K562 (cell line): ENCODE results near the gene NIPBL. TPM values are rescaled to one million over a fixed set of nuclear protein-coding genes. Genes with fewer than 3 reads are reported as not detected.

Experiments used
- ATAC-seq: fragments of 200-7000 bp; cut with Tn5 transposase; 3 replicates; pipeline ENCODE4 v1.9.1; 2020; ENCODE audit warnings: moderate library complexity
- BruUV-seq: library from RNA; stranded (reverse); fragments of 400-500 nt; replicated peaks from 2 replicates; lab custom pipeline; 2021; lab: Mats Ljungman, UMichigan
- CTCF ChIA-PET: fragments of 300-600 bp; formaldehyde crosslinking; extraction: SDS; loops from one replicate; lab custom pipeline; 2021; ENCODE audit warnings: low intra/inter-chr PET ratio; lab: Yijun Ruan, JAX
- POLR2A ChIA-PET: fragments of 300-600, 350-650 bp; sonication (Branson Sonifier 250); formaldehyde crosslinking; extraction: SDS; loops from one replicate; lab custom pipeline; 2021; ENCODE audit warnings: antibody characterized with exemption, inconsistent platforms; lab: Yijun Ruan, JAX
- DNase-seq, 4 experiments: peaks; one replicate each; pipeline versions ENCODE4 v3.0.0 to v3.0.0-alpha.2; 2011 to 2018; ENCODE audit warnings: low spot score in 3 of 4, mixed read lengths in 3 of 4; ENCODE audit errors: extremely low read depth in 1 of 4
- FAIRE-seq: peaks from 2 replicates; lab custom pipeline; 2011; peaks lifted over from hg19 to GRCh38; lab: Jason Lieb, UNC
- H2AFZ ChIP-seq: 2 replicates; pipeline ENCODE4 v1.6.0; 2011; ENCODE audit warnings: low read depth, low read length, control low read depth, inconsistent platforms
- H3K27ac ChIP-seq: fragments of 200-600 bp; 3 replicates; pipeline ENCODE4 v1.8.0; 2011; ENCODE audit warnings: low read depth, mild to moderate bottlenecking, control low read depth, inconsistent platforms, low read length, moderate library complexity, mixed read lengths; ENCODE audit errors: extremely low read depth
- H3K27me3 ChIP-seq, 2 experiments: fragments of 300-600 bp in 1 of 2; 2 replicates in 1 of 2; 3 replicates in 1 of 2; pipeline versions ENCODE4 v1.6.0 to v1.8.0; 2011; ENCODE audit warnings: inconsistent platforms in 2 of 2, low read length in 2 of 2, mild to moderate bottlenecking in 1 of 2, mixed read lengths in 1 of 2, moderate library complexity in 1 of 2; ENCODE audit not compliant: control insufficient read depth in 2 of 2, insufficient read depth in 2 of 2
- H3K36me3 ChIP-seq: fragments of 300-600 bp; 3 replicates; pipeline ENCODE4 v1.8.0; 2011; ENCODE audit warnings: mild to moderate bottlenecking, low read length, inconsistent platforms; ENCODE audit not compliant: control insufficient read depth, insufficient read depth
- H3K4me1 ChIP-seq, 2 experiments: fragments of 200-600 bp in 1 of 2; replicated peaks in 1 of 2; 2 replicates in 1 of 2; 3 replicates in 1 of 2; pipeline versions ENCODE4 v1.5.1 to v1.8.0; 2011; ENCODE audit warnings: inconsistent platforms in 2 of 2, low read length in 2 of 2, mild to moderate bottlenecking in 1 of 2, mixed read lengths in 1 of 2, moderate library complexity in 1 of 2; ENCODE audit not compliant: control insufficient read depth in 2 of 2, insufficient read depth in 2 of 2
- H3K4me2 ChIP-seq: 2 replicates; pipeline ENCODE4 v1.6.1; 2011; ENCODE audit warnings: low read length, control low read depth, inconsistent platforms, mixed read lengths; ENCODE audit not compliant: insufficient read depth
- H3K4me3 ChIP-seq: fragments of 200-600 bp; sonication (generic), shearing (Covaris generic); 2 replicates; pipeline ENCODE4 v1.5.1; 2016; ENCODE audit warnings: control low read depth, inconsistent platforms
- H3K79me2 ChIP-seq: fragments of 200-600 bp; 3 replicates; pipeline ENCODE4 v1.8.0; 2011; ENCODE audit warnings: low read length, inconsistent platforms; ENCODE audit not compliant: control insufficient read depth, insufficient read depth
- H3K9ac ChIP-seq, 2 experiments: 2 replicates each; pipeline versions ENCODE4 v1.6.0 to v1.6.1; 2011; ENCODE audit warnings: low read depth in 2 of 2, low read length in 2 of 2, control low read depth in 1 of 2, inconsistent platforms in 1 of 2, mild to moderate bottlenecking in 1 of 2, mixed read lengths in 1 of 2; ENCODE audit not compliant: insufficient read depth in 1 of 2
- H3K9me1 ChIP-seq: one replicate; pipeline ENCODE4 v1.6.0; 2011; ENCODE audit warnings: inconsistent platforms, mild to moderate bottlenecking, low read length, moderate library complexity; ENCODE audit not compliant: control insufficient read depth, insufficient read depth
- H3K9me3 ChIP-seq: replicated peaks from 2 replicates; pipeline ENCODE4 v1.5.1; 2011; ENCODE audit warnings: low read depth, low read length, inconsistent platforms; ENCODE audit not compliant: control insufficient read depth, insufficient read depth
- H4K20me1 ChIP-seq: replicated peaks from 2 replicates; pipeline ENCODE4 v1.6.1; 2011; ENCODE audit warnings: low read length, inconsistent platforms, mixed read lengths; ENCODE audit not compliant: control insufficient read depth, insufficient read depth
- ASH1L ChIP-seq: fragments of 450-650 bp; IDR thresholded peaks from 2 replicates; pipeline ENCODE4 v1.6.1; 2018; ENCODE audit warnings: borderline replicate concordance, mild to moderate bottlenecking, low read depth; ENCODE audit not compliant: partially characterized antibody
- CAMTA2 ChIP-seq: fragments of 250-450 bp; sonication (Bioruptor Pico); conservative IDR thresholded peaks from 2 replicates; pipeline ENCODE4 v1.5.1; 2022
- COPS2 ChIP-seq: fragments of 450-650 bp; conservative IDR thresholded peaks from 2 replicates; pipeline ENCODE4 v1.6.1; 2016; ENCODE audit warnings: mild to moderate bottlenecking, moderate library complexity
- CTCF ChIP-seq, 3 experiments: IDR thresholded peaks in 2 of 3; conservative IDR thresholded peaks in 1 of 3; 2 replicates each; pipeline ENCODE4 v1.5.1; 2011 to 2012; ENCODE audit warnings: low read length in 3 of 3, mild to moderate bottlenecking in 3 of 3, control low read depth in 2 of 3, improper control_type of control experiment in 1 of 3, inconsistent platforms in 1 of 3, low read depth in 1 of 3, mixed read lengths in 1 of 3, moderate library complexity in 1 of 3; ENCODE audit not compliant: insufficient read depth in 2 of 3
- MAFG ChIP-seq: fragments of 450-650 bp; conservative IDR thresholded peaks from 2 replicates; pipeline ENCODE4 v1.6.1; 2016; ENCODE audit warnings: missing genetic modification characterization, missing compliant biosample characterization
- MLX ChIP-seq, 2 experiments: fragments of 450-650 bp in 1 of 2; sonication (generic) in 1 of 2; formaldehyde crosslinking; conservative IDR thresholded peaks; 2 replicates each; pipeline versions ENCODE4 v1.4.0 to v1.8.1; 2020 to 2022; ENCODE audit warnings: mild to moderate bottlenecking in 1 of 2, missing genetic modification reagents in 1 of 2
- NFIX ChIP-seq: fragments of 250-450 bp; sonication (Bioruptor Pico); IDR thresholded peaks from 2 replicates; pipeline ENCODE4 v1.4.0; 2020; ENCODE audit warnings: low read depth, mild to moderate bottlenecking, moderate library complexity
- PML ChIP-seq: IDR thresholded peaks from 2 replicates; pipeline ENCODE4 v1.6.1; 2012; ENCODE audit warnings: low read length, inconsistent platforms
- TRIM28 ChIP-seq: fragments of 450-650 bp; IDR thresholded peaks from 2 replicates; pipeline ENCODE4 v1.6.1; 2017
- TSC22D4 ChIP-seq: fragments of 450-650 bp; IDR thresholded peaks from 2 replicates; pipeline ENCODE4 v1.6.1; 2016; ENCODE audit warnings: missing genetic modification characterization, missing biosample characterization, control low read depth
- ZC3H4 ChIP-seq: sonication (generic); formaldehyde crosslinking; IDR thresholded peaks from 2 replicates; pipeline ENCODE4 v1.9.0; 2021; ENCODE audit warnings: missing genetic modification reagents, borderline replicate concordance
- ZEB2 ChIP-seq: fragments of 450-650 bp; IDR thresholded peaks from 2 replicates; pipeline ENCODE4 v1.6.1; 2016
- ZNF639 ChIP-seq, 2 experiments: fragments of 200-800 bp in 1 of 2; sonication (Bioruptor generic) in 1 of 2; sonication (generic) in 1 of 2; formaldehyde crosslinking in 1 of 2; IDR thresholded peaks in 1 of 2; conservative IDR thresholded peaks in 1 of 2; 2 replicates each; pipeline versions ENCODE4 v1.5.0 to v1.6.1; 2016 to 2020; ENCODE audit warnings: missing compliant biosample characterization in 1 of 2, missing genetic modification characterization in 1 of 2, missing genetic modification reagents in 1 of 2
- in situ Hi-C: fragments of 300-500 bp; cut with MboI; formaldehyde crosslinking; loops from 4 replicates; pipeline ENCODE4 v1.15.0; 2018; ENCODE audit warnings: inconsistent platforms, mixed read lengths
- intact Hi-C: fragments of 100-400 bp; cut with micrococcal nuclease; formaldehyde crosslinking; loops from 2 replicates; pipeline ENCODE4 v1.14.2; 2022
- polyA plus RNA-seq, 8 experiments: library from polyadenylated mRNA; depleted of rRNA in 4 of 8; stranded (reverse) in 5 of 8; unstranded in 3 of 8; fragments of >200 nt; fragmentation: Nextera tagmentation in 2 of 8; fragmentation: Illumina TruSeq in 1 of 8; extraction: Ambion mirVana in 2 of 8; extraction: Trizol in 1 of 8; gene quantifications; 2 replicates each; pipeline versions ENCODE4 v1.2.1 to v1.2.3, GENCODE V29; 2011 to 2014; ENCODE audit warnings: inconsistent platforms in 1 of 8, missing spikeins in 1 of 8
- total RNA-seq, 7 experiments: library from RNA; depleted of rRNA in 6 of 7; stranded (reverse); fragments of >200 nt in 6 of 7; fragmentation: Illumina TruSeq in 2 of 7; extraction: Trizol in 2 of 7; gene quantifications; 2 replicates each; pipeline versions ENCODE4 v1.2.1 to v1.2.3, GENCODE V29; 2011 to 2021; ENCODE audit warnings: low replicate concordance in 1 of 7

Gene NIPBL
- total and polyA plus RNA-seq, 9 of the 15 experiments (the other 6 are each of a cell fraction or from before 2014, with no cell fraction given) = 12.9 to 56.7 (median 38.9) TPM

- Histone ChIP-seq H3K79me2 (peaks cover 93% of the 10 kb centered on the region), H2AFZ (no peak overlapping the region), H3K4me1 (no peaks in the 10 kb centered on the region), H3K36me3 (no peaks in the 10 kb centered on the region), H3K27ac (no peak overlapping the region), H3K9me1 (no peaks in the 10 kb centered on the region), H3K9me3 (no peaks in the 10 kb centered on the region), H3K4me2 (no peak overlapping the region), H4K20me1 (peaks cover 2% of the 10 kb centered on the region; the same call in 1 of the 2 replicates), H3K4me3 (no peak overlapping the region), H3K9ac (no peak overlapping the region), H3K27me3 (no peaks in the 10 kb centered on the region)
- ChIA-PET POLR2A (interaction anchor here (0.7 to 1.4 kb wide), 4 partner anchors 11 to 829 kb away, joined by 3 read pairs; no protein-coding TSS in a partner anchor), CTCF (interaction anchor here (0.7 kb wide), 1 partner anchor 70 kb away, joined by 3 read pairs; no protein-coding TSS in a partner anchor)
- FAIRE-seq = no peak
- no peak for DNase-seq
- no peak for TF ChIP-seq MAFG (tag)
- no peak for TF ChIP-seq CTCF (IDR thresholded peaks at IDR 0.05 in 2 of 3, conservative IDR thresholded peaks at IDR 0.05 in 1 of 3; ENCODE audit: insufficient read depth in 2 of 3, low read depth in 1 of 3, low read length in 3 of 3)
- TF ChIP-seq NFIX (CRISPR knock-in tag) = no peak
- TF ChIP-seq TRIM28 = no peak
- ATAC-seq = no peak
- no TSS peak for BruUV-seq
- intact Hi-C loops = no loop called here
- in situ Hi-C loops = loop anchor here (10.0 kb wide), 1 partner anchor 211 kb away; no protein-coding TSS in a partner anchor
Observed at GRCh38 chr5:36946101-36946500, 69.5 kb downstream of the NIPBL start.

GRCh38 chr5:36948041-36948440, 71.5 kb downstream of the NIPBL start:
- ATAC-seq (no peak), FAIRE-seq (no peak), DNase-seq (no peak)
- no peaks in the 10 kb centered on the region for H3K9me1 ChIP-seq
- no peak overlapping the region for H3K27ac ChIP-seq
- peaks cover 5% of the 10 kb centered on the region; the same call in 1 of the 2 replicates for H4K20me1 ChIP-seq
- H3K4me3 ChIP-seq = no peak overlapping the region
- CTCF ChIA-PET = no interaction called here
- H2AFZ ChIP-seq = no peak overlapping the region
- no TSS peak for BruUV-seq
- no peaks in the 10 kb centered on the region for H3K36me3 ChIP-seq
- no peaks in the 10 kb centered on the region for H3K4me1 ChIP-seq
- no peak overlapping the region for H3K4me2 ChIP-seq
- no peak overlapping the region for H3K9ac ChIP-seq
- peaks cover 98% of the 10 kb centered on the region for H3K79me2 ChIP-seq
- in situ Hi-C loops = loop anchor here (10.0 kb wide), 1 partner anchor 213 kb away; no protein-coding TSS in a partner anchor
- TF ChIP-seq ZEB2 (no peak), MLX (CRISPR knock-in tag; conservative IDR thresholded peaks at IDR 0.05) (no peak), TSC22D4 (tag) (no peak), CAMTA2 (no peak), ASH1L (no peak), ZC3H4 (no peak), COPS2 (no peak), PML (no peak), ZNF639 (CRISPR knock-in tag; conservative IDR thresholded peaks at IDR 0.05 in 1 of 2, IDR thresholded peaks at IDR 0.05 in 1 of 2) (no peak)
- TF ChIP-seq, all 486 proteins: peak for 0
- Histone ChIP-seq H3K9me3 (no peaks in the 10 kb centered on the region), H3K27me3 (no peaks in the 10 kb centered on the region)
- POLR2A ChIA-PET = no interaction called here
- intact Hi-C loops = no loop called here
